ENCODE results near the gene SCAMP1.

The SCAMP1 gene

GRCh38 chr5:78419396-78419795, 59.0 kb downstream of the SCAMP1 start:
- H3K4me3 ChIP-seq (ENCODE audit: low read depth, low read length) = no peak overlapping the region
- DNase-seq (ENCODE audit: low read depth) = no peak
- TF ChIP-seq CTCF (IDR thresholded peaks at IDR 0.05; ENCODE audit: control insufficient read depth, extremely low read depth, insufficient read depth) = no peak

GRCh38 chr5:78420548-78420947, 60.1 kb downstream of the SCAMP1 start:
- TF ChIP-seq CTCF (IDR thresholded peaks at IDR 0.05; ENCODE audit: control insufficient read depth, extremely low read depth, insufficient read depth) = no peak
- H3K4me3 ChIP-seq (ENCODE audit: low read depth, low read length) = no peak overlapping the region
- no peak for DNase-seq (ENCODE audit: low read depth)

- H3K4me3 ChIP-seq (ENCODE audit: low read depth, low read length) = no peak overlapping the region
- no peak for DNase-seq (ENCODE audit: low read depth)
- no peak for TF ChIP-seq CTCF (IDR thresholded peaks at IDR 0.05; ENCODE audit: control insufficient read depth, extremely low read depth, insufficient read depth)
Observed at GRCh38 chr5:78424665-78425064, 64.2 kb downstream of the SCAMP1 start.

- no peak for DNase-seq (ENCODE audit: low read depth)
- no peak for TF ChIP-seq CTCF (IDR thresholded peaks at IDR 0.05; ENCODE audit: control insufficient read depth, extremely low read depth, insufficient read depth)
- no peak overlapping the region for H3K4me3 ChIP-seq (ENCODE audit: low read depth, low read length)
Observed at GRCh38 chr5:78429332-78429980, 69.0 kb downstream of the SCAMP1 start.

DNA sequence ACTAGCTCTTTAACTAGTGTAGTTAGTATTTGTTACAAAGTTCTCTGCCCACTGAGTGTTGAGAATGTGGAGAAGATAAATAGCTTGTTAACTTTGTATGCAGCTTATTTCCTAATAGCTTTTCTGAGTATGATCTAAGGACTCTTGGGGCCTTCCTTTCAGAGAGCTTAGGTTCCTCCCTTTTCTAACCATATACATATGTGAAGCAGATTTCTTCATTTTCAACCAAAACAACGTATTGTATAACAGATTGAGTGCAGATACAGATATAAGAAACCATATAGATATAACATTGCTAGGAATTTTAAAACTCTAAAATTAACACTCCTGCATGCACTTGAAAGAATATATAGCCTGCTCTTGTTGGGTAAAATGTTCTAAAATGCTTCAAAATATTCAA, 70.4 kb downstream of the SCAMP1 start:
- no peak overlapping the region for H3K4me3 ChIP-seq (ENCODE audit: low read depth, low read length)
- no peak for DNase-seq (ENCODE audit: low read depth)
- no peak for TF ChIP-seq CTCF (IDR thresholded peaks at IDR 0.05; ENCODE audit: control insufficient read depth, extremely low read depth, insufficient read depth)

GRCh38 chr5:78433972-78434371, 73.6 kb downstream of the SCAMP1 start:
- no peak overlapping the region for H3K4me3 ChIP-seq (ENCODE audit: low read depth, low read length)
- TF ChIP-seq CTCF (IDR thresholded peaks at IDR 0.05; ENCODE audit: control insufficient read depth, extremely low read depth, insufficient read depth) = no peak
- DNase-seq (ENCODE audit: low read depth) = no peak

DNA sequence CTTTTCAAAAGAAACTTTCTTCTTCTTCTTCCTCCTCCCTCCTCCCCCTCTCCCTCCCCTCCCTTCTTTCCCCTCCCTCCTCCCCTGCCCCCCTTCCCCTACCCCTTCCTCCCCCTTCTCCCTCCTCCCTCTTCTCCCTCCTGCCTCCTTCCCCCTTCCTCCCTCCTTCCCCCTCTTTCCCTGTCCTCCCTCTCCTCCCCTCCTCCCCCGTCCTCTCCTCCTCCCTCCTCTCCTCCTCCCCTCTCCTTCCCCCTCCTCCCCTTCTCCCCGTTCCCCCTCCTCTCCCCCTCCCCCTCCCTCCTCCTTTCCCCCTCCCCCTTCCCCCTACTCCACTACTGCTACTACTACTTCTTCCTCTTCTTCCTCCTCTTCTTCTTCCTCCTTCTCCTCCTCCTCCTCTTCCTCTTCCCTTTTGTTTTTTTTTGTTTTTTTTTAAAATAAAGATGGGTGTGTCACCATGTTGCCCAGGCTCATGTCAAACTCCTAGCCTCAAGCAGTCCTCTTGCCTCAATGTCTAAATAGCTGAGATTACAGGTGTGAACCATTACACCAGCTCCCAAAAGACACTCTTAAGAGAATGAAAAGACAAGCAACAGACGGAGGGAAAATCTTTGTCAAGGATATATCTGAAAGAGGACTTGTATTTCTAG, 87.5 kb downstream of the SCAMP1 start:
- no peak for TF ChIP-seq CTCF (IDR thresholded peaks at IDR 0.05; ENCODE audit: control insufficient read depth, extremely low read depth, insufficient read depth)
- no peak overlapping the region for H3K4me3 ChIP-seq (ENCODE audit: low read depth, low read length)

More for the DNA sequence above, 87.5 kb downstream of the SCAMP1 start:
- DNase-seq (ENCODE audit: low read depth) = no peak

All from LNCaP clone FGC (cell line).